ENCODE results near the gene ASB7. TPM values are rescaled to one million over a fixed set of nuclear protein-coding genes. Genes with fewer than 3 reads are reported as not detected.

The ASB7 gene
- polyA plus RNA-seq, 3 donors: 5.3 to 9.8 (median 7.6) TPM

DNA sequence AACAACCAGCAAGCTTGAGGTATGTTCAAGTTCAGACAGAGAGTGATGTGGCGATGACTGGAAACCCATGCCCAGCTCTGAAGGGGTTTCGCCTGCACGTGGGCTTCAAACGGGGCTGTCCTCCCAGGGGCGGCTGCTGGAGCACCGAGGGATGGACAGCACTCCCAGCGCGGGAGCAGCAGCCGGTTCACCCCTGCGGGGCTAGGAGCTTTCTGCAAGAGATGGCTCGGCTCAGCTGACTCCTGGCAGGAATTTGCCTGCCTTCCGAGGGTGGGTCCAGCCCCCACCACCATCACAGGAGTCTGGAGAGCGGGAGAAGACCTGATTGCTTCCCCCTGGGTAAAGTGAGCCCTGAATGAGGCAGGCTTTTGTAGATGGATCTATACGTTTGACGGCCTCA is 66.9 kb downstream of the ASB7 start:
- no peak overlapping the region for H3K27ac ChIP-seq (ENCODE audit: low read depth in 1 of 2, low read length in 2 of 2)
- intact Hi-C loops (cut with micrococcal nuclease): no loop called here
- Mint-ChIP-seq H3K9me3 (no peaks in the 10 kb centered on the region), H3K27ac (no peak overlapping the region), H3K36me3 (no peaks in the 10 kb centered on the region), H3K4me1 (no peaks in the 10 kb centered on the region), H3K4me3 (no peak overlapping the region), H3K27me3 (ENCODE audit: low read depth in 3 of 3) (peaks cover 3 to 7% (median 6%) of the 10 kb centered on the region in 3 donors)
- no peak for DNase-seq
- TF ChIP-seq, protein P1, sequence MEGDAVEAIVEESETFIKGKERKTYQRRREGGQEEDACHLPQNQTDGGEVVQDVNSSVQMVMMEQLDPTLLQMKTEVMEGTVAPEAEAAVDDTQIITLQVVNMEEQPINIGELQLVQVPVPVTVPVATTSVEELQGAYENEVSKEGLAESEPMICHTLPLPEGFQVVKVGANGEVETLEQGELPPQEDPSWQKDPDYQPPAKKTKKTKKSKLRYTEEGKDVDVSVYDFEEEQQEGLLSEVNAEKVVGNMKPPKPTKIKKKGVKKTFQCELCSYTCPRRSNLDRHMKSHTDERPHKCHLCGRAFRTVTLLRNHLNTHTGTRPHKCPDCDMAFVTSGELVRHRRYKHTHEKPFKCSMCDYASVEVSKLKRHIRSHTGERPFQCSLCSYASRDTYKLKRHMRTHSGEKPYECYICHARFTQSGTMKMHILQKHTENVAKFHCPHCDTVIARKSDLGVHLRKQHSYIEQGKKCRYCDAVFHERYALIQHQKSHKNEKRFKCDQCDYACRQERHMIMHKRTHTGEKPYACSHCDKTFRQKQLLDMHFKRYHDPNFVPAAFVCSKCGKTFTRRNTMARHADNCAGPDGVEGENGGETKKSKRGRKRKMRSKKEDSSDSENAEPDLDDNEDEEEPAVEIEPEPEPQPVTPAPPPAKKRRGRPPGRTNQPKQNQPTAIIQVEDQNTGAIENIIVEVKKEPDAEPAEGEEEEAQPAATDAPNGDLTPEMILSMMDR (IDR thresholded peaks at IDR 0.05): no peak
- H4K20me1 ChIP-seq (ENCODE audit: insufficient read depth, low read length): no peaks in the 10 kb centered on the region
- no peaks in the 10 kb centered on the region for H3K27me3 ChIP-seq (ENCODE audit: control insufficient read depth in 2 of 2, insufficient read depth in 2 of 2, low read length in 2 of 2)
- no peak overlapping the region for H3K4me3 ChIP-seq (replicated peaks in 1 of 3; ENCODE audit: low read depth in 2 of 3, low read length in 3 of 3)
- no peak overlapping the region for H3K4me2 ChIP-seq (replicated peaks; ENCODE audit: extremely low read depth, low read length, poor library complexity, severe bottlenecking)
- no peaks in the 10 kb centered on the region for H3K4me1 ChIP-seq (ENCODE audit: control insufficient read depth in 1 of 2, insufficient read depth in 2 of 2, low read length in 2 of 2)
- H3K79me2 ChIP-seq (ENCODE audit: insufficient read depth, low read length): no peaks in the 10 kb centered on the region
- no peak overlapping the region for H3K9ac ChIP-seq (ENCODE audit: insufficient read depth, low read length, poor library complexity, severe bottlenecking)
- no peaks in the 10 kb centered on the region for H3K36me3 ChIP-seq (replicated peaks in 1 of 2; ENCODE audit: control insufficient read depth in 1 of 2, insufficient read depth in 2 of 2, low read length in 2 of 2)
- no peak overlapping the region for H2AFZ ChIP-seq (ENCODE audit: insufficient read depth, low read depth, low read length, poor library complexity, severe bottlenecking)
- H3K9me3 ChIP-seq (replicated peaks in 1 of 2; ENCODE audit: control insufficient read depth in 1 of 2, insufficient read depth in 1 of 2, low read length in 2 of 2): no peaks in the 10 kb centered on the region
- WGBS (ENCODE audit: insufficient coverage): 92% methylated on average over 11 of the region's 15 CpGs

DNA sequence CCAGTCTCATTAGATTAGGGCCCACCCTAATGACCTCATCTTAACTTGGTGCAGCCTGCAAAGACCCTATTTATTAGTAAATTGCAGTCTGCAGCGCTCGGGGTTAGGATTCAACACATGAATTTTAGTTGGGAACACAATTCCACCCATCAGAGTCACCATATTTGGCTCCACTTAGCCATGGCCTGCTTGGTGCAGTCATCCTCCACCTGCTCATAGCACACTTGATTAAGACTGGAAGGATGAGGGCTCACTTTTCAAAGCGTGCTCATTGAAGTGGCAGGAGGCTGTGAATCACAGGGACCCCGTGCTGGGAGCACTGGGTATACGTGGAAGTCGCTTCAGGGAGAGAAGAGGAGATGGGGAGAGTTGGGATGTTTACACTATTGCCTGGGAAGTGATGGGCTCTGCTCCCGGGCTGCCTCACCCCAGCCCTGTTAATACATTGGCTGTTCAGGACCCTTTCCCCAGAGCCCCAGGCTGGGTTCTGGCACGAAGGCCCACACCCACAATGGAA is 68.2 kb downstream of the ASB7 start:
- WGBS (ENCODE audit: insufficient coverage): 87% methylated on average over 4 of the region's 8 CpGs
- no peak overlapping the region for H3K9ac ChIP-seq (ENCODE audit: insufficient read depth, low read length, poor library complexity, severe bottlenecking)

More for the DNA sequence above, 68.2 kb downstream of the ASB7 start:
- H2AFZ ChIP-seq (ENCODE audit: insufficient read depth, low read depth, low read length, poor library complexity, severe bottlenecking): no peak overlapping the region
- Mint-ChIP-seq H3K27ac (no peak overlapping the region), H3K4me3 (no peak overlapping the region), H3K4me1 (no peaks in the 10 kb centered on the region), H3K36me3 (no peaks in the 10 kb centered on the region), H3K9me3 (peaks cover 0 to 6% (median 3%) of the 10 kb centered on the region in 7 donors), H3K27me3 (ENCODE audit: low read depth in 3 of 3) (peaks cover 2 to 6% (median 5%) of the 10 kb centered on the region in 3 donors)
- H3K79me2 ChIP-seq (ENCODE audit: insufficient read depth, low read length): no peaks in the 10 kb centered on the region
- no peaks in the 10 kb centered on the region for H3K4me1 ChIP-seq (ENCODE audit: control insufficient read depth in 1 of 2, insufficient read depth in 2 of 2, low read length in 2 of 2)
- DNase-seq: no peak
- no peaks in the 10 kb centered on the region for H4K20me1 ChIP-seq (ENCODE audit: insufficient read depth, low read length)
- no peaks in the 10 kb centered on the region for H3K27me3 ChIP-seq (ENCODE audit: control insufficient read depth in 2 of 2, insufficient read depth in 2 of 2, low read length in 2 of 2)
- intact Hi-C loops (cut with micrococcal nuclease): no loop called here
- TF ChIP-seq, protein P1 (IDR thresholded peaks at IDR 0.05): no peak
- H3K4me2 ChIP-seq (replicated peaks; ENCODE audit: extremely low read depth, low read length, poor library complexity, severe bottlenecking): no peak overlapping the region
- H3K9me3 ChIP-seq (replicated peaks in 1 of 2; ENCODE audit: control insufficient read depth in 1 of 2, insufficient read depth in 1 of 2, low read length in 2 of 2): no peaks in the 10 kb centered on the region
- H3K36me3 ChIP-seq (replicated peaks in 1 of 2; ENCODE audit: control insufficient read depth in 1 of 2, insufficient read depth in 2 of 2, low read length in 2 of 2): no peaks in the 10 kb centered on the region
- H3K4me3 ChIP-seq (replicated peaks in 1 of 3; ENCODE audit: low read depth in 2 of 3, low read length in 3 of 3): no peak overlapping the region
- no peak overlapping the region for H3K27ac ChIP-seq (ENCODE audit: low read depth in 1 of 2, low read length in 2 of 2)

All from CD14-positive monocyte (primary cell).